Ramos (cell line): Measurements from ENCODE around the gene TMPRSS11A.

Experiments
- in situ Hi-C: fragments of 300-500 bp; cut with MboI; formaldehyde crosslinking; loops from one replicate; pipeline ENCODE4 v1.14.3; 2022; ENCODE audit warnings: low sequenced_read_pairs; ENCODE audit not compliant: unreplicated experiment

The TMPRSS11A gene, protein sequence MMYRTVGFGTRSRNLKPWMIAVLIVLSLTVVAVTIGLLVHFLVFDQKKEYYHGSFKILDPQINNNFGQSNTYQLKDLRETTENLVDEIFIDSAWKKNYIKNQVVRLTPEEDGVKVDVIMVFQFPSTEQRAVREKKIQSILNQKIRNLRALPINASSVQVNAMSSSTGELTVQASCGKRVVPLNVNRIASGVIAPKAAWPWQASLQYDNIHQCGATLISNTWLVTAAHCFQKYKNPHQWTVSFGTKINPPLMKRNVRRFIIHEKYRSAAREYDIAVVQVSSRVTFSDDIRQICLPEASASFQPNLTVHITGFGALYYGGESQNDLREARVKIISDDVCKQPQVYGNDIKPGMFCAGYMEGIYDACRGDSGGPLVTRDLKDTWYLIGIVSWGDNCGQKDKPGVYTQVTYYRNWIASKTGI

DNA sequence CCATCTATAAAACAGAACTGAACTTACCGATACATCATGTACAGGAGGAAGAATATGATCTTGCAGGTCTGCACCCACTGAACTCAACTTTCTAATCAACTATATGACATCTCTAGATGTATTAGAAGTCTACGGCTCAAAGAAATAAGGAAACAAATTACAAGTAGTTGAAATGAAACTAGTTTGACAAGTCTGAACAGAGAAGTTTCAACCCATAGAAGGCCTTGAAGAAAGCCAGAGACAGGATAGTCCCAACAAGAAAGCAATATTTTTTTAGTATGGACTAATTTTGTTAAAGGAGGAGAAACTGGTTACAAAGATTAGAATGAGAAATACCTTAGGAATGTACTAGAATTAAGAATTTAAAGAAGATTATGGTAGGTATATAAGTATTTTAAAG, at the start of gene TMPRSS11A:
Gene TMPRSS11A, minus strand, starts transcription at position 138 of the 400 bp plus-strand sequence. Its CDS starts 100 bp downstream, at position 38.
- in situ Hi-C loops = no loop called here

DNA sequence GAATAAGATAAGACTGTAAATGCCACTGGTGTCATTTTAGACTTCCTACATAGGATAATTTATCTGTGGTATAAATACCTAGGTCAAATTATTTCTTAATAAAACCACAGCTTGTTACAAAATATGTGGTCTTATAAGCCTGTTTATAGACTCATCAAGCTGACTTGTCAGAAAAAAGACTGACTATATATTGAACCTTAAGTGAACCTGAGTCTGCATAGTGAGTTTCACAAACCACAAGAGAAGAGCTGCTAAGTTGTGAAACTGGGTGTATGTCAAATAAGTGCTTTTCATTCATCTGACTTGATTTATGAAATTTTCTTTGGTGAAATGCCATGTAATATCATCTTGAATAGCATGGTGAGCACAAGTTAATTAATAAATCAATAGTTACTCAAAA, 48.4 kb upstream of the TMPRSS11A start:
- in situ Hi-C loops = no loop called here

DNA sequence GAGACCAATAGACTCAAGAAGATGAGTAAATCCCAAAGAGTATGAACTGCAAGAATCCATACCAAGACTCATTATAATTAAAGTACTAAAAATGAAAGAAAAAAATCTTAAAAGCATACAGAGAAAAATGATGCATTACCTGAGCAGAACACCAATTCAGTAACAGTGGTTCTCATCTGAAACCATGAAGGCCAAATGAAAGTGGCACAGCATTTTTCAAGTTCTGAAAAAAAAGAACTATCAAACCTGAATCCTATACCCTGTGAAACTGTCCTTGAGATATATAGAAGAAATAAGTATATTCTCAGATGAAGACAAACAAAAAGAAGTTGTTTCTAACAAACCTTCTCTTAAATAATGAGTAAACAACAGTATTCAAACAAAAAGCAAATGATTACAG, 39.6 kb upstream of the TMPRSS11A start:
- in situ Hi-C loops = no loop called here

DNA sequence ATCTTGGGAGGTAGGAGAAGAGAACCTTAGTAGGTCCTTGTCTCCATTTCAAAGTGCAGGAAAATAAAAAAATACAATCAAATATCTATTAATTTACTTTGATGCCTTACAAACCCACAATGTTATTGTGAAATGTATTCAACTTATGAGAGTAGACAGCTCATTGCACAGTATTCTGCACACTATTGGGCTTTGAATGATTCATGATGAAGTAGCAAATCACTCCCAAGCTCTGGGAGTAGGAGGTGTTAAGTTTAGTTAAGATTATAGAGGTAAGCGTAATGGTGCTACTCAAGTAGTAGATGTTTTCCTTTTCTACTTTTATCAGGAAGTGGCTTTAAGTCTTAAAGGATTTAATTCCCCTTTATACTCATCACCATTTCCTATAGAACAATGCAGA, 32.8 kb upstream of the TMPRSS11A start:
- in situ Hi-C loops = no loop called here

DNA sequence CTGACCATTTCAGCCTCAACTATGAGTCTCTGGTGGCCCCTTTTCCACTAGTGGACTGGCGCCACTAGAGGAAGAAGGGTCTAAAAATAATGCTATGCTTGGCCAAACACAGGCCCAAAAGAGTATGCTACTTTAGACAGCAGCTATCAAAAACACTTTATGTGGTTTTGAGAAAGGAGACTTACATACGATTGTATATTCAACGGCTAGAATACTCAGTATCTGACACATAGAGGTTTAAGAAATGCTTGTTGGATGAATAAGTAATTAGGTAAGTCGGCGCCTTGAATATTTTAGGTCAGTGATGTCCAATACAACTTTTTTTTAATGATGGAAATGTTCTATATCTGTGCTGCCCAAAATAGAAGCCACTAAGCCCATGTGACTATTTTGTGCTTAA, 25.7 kb upstream of the TMPRSS11A start:
- in situ Hi-C loops = no loop called here

DNA sequence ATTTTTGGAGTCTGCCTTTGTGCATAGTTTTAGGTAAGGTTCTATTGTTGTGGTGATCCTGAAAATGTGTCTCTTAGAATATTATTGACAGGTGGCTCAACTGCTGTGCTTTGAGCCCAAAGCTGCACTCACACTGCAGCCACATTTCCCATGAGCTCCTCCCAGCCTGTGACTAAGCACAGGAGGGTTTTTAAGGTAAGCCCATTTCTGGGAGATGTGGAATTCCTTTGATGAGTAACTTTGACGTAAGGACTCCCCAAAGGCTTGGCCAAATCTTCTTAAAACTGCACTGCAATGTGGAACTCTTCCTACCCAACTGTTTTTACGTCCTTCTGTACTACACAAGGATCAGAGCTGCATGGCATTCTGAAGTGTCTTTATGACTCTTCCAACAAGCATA, 20.0 kb upstream of the TMPRSS11A start:
- in situ Hi-C loops = no loop called here

DNA sequence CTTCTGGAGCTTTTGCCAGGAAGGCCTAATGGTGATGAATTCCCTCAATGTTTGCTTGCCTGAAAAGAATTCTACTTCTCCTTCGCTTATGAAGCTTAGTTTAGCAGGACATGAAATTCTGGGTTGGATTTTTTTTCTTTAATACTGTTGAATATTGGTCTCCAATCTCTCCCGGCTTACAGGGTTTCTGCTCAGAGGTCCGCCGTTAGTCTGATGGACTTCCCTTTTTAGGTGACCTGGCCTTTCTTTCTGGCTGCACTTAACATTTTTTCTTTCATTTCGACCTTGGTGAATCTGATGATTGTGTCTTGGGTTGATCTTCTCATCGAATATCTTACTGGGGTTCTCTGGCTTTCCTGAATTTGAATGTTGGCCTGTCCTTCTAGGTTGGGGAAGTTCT, 17.2 kb upstream of the TMPRSS11A start:
- in situ Hi-C loops = no loop called here

DNA sequence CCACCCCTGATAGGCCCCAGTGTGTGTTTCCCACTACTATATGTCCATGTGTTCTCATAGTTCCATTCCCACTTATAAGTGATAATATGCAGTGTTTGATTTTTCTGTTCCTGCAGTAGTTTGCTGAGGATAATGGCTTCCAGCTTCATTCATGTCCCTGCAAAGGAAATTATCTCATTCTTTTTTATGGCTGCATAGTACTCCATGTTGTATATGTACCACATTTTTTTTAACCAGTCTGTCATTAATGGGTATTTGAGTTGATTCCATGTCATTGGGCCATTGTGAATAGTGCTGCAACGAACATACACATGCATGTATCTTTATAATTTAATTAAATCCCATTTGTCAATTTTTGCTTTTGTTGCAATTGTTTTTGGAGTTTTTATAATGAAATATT, 10.3 kb upstream of the TMPRSS11A start:
- in situ Hi-C loops = no loop called here

DNA sequence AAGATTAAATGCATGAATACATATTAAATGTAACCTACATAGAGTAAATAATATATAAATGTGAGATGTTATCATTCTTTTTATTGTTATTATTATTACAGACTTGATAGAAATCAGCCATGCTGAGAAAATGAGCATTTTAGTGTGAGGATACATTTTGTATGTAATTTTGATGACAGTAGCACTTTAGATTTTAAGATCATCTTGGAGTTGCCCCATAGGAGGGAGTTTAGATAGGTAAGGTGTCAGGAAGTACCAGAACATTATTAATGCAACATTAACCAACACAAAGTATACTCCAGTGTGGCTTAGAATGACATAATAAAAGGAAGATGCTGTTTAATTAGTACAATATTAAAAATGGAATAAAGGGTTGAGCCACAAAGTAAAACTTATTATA, 8.4 kb downstream of the TMPRSS11A start:
- in situ Hi-C loops = no loop called here

DNA sequence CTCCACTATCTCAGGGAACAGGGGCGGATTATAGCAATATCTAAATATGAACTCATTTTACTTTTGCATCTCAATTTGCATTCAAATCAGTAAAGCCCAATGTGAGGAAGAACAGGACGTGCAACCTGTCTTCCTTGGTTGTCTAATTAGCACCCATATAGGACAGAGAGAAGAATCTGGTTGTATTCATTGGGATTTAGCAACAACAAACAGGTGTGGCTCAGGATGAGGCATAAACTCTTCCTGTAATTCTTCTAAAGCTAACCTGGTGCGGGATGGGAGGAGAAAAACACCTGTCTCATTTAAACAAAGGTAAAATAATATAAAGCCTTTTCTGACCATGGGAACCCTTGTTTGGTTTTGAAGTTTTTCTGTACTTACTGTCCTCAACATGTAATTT, 22.2 kb downstream of the TMPRSS11A start:
- in situ Hi-C loops = no loop called here

DNA sequence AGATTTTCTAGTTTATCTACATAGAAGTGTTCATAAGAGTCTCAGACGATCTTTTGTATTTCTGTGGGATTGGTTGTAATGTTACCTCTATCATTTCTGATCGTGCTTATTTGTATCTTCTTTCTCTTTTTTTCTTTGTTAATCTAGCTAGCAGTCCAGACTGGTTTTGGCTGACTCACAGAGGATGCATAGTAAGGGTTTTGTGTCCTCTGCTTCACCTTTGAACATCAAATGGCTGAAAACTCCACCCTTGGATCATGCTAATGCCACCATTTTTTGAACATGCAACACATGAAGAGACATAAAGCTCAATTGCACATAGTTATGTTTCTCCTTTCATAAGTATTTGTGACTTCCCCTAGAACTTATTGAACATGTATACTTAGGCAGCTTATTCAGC, 22.8 kb downstream of the TMPRSS11A start:
- in situ Hi-C loops = no loop called here

DNA sequence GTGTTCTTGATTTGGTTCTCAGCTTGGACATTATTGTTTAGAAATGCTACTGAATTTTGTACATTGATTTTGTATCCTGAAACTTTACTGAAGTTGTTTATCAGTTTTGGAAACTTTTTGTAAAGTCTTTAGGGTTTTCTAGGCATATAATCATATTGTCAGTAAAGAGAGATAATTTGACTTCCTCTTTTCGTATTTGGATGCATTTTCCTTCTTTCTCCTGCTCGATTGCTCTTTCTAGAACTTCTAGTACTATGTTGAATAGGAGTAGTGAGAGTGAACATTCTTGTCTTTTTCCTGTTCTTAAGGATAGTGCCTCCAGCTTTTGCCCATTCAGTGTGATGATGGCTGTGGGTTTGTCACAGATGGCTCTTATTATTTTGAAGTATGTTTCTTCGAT, 24.1 kb downstream of the TMPRSS11A start:
- in situ Hi-C loops = no loop called here

DNA sequence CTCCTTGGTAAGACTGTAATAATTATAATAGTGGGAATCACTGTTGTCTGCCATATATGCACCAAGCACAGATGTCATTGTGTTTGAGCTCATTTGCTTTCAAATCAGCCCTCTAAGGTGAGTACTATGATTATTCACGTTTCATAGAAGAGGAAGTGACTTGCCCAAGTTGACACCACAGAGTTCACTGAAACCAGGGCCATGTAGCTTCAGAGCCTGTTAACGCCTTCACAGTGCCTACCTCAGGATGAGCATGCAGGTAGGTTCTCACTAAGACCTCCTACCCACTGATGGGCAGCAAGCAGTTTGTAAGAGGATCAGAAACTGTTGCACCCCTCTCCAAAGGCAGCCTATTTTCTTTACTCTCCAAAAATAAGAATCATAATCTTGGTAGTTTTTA, 27.4 kb downstream of the TMPRSS11A start:
- in situ Hi-C loops = no loop called here

DNA sequence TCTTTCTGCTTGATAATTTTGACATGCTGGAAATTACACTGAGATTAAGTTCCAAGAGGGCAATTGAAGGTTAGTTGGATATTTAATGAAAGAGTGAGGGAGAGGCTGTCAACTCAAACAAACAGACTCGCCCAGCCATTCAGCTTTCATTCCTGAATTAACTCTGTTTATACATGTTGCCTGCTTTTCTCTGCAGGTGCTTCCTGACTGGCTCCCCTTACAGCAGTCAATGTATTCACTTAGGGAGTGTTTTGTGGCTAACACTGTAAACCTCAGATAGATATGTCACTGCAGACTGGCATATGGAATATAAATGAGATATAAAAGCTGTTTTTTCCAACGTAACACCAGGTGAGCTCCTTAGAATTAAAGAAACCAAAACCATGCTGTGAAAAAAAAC, 28.7 kb downstream of the TMPRSS11A start:
- in situ Hi-C loops = no loop called here

DNA sequence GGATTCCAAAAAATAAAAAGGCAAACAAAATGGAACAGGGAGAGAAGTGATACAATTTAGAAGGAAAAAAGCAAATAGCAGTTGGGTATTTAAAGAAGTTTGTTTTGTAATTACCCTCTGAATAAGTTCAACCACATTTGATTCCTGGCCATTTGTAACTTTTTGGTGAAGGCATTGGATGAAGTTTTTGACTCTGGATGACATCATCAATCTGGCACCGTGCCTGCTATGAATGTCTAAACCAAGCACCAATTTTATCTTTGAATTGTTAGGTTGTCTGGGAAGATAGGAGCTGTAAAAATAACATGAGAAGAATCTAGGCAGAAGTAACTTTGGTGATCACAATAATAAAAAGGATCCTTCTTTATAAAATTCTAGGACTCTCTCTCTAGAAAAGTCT, 29.5 kb downstream of the TMPRSS11A start:
- in situ Hi-C loops = no loop called here

DNA sequence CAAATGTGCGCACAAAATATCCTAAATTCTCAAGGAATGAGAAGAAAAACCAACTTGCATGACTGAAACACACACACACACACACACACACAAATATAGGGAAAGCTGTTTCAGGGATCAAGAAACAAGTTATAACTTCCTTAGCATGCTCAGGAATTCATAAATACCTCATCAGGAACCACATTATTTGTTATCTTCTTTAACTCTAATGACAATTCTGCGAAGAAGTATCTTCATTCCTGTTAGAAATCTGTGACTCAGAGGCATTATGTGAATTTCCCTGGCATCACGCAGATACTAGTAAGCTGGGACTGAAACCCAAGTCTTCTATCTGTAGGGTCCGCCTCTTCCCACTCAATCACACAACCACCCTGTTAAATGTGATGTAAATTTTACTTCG, 30.3 kb downstream of the TMPRSS11A start:
- in situ Hi-C loops = no loop called here

DNA sequence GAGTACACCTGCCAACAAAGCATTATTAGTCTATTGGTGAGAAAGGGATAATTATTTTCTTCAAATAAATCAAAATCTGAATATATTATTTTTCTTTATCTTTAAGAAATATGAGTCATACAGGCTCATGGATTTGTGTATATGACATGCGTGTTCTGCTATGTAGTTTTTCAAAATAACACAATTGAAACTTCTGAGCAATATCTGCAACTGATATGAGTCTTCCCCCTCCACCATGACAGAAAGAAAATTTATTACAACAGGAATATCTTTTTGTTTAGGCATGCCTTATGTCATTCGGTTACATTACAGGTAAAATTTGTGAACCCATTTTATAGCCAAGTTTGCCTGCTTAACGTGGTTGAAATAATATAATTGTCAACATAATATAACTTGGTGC, 32.0 kb downstream of the TMPRSS11A start:
- in situ Hi-C loops = no loop called here

DNA sequence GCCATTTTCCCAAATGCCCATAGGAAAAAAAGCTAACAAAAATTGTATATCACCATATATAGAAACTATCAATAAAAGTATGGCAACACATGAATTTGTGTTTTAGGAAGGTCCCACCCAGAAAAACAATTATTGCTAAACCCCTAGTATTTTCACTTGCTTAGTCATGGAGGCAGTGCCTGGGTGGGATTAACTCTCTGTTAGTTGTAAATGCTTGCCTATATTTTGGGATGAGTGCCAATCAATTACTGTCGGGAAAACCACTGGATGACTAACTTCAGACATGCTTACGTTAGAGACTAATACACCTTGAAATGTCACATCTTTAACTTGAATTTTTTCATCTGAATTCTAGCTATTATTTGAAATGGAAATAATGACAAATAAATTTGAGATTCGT, 33.9 kb downstream of the TMPRSS11A start:
- in situ Hi-C loops = no loop called here

DNA sequence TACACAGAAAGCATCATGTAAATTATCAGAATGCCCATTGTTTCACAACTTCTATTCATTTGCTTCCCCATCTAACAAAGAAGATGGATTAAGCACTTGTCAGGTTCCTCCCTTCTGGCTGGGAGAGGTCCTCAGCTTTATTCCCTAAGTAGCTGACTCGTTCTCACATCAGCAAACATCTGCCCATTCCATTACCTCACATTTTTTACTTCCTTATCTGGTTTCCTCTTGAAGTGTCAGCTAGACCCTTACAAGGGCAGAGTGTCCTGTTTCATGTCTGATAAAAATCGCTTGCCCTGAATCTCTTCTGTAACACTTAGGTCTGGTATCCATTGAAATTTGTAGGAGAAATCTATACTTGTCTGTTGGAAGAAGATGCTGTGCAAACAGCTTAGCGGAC, 34.7 kb downstream of the TMPRSS11A start:
- in situ Hi-C loops = no loop called here

DNA sequence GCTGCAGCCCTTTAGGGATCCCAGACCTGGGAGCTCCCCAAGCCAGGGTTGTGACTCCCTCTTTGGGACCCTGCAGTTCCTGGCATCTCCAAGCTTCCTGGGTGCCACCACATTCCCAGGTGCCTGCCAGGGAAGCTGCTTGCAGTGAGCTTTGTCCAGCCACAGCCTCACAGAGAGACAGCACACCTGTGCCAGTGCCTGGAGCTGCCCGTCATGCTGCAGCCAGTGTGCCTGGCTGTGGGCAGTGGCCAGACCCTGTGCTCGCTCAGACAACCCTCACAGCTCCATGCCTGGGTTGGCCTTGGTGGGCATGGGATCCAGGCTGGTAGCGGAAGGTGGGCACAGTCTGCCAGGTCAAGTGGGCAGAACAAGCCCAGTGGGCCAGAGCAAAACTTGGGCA, 36.0 kb downstream of the TMPRSS11A start:
- in situ Hi-C loops = no loop called here

DNA sequence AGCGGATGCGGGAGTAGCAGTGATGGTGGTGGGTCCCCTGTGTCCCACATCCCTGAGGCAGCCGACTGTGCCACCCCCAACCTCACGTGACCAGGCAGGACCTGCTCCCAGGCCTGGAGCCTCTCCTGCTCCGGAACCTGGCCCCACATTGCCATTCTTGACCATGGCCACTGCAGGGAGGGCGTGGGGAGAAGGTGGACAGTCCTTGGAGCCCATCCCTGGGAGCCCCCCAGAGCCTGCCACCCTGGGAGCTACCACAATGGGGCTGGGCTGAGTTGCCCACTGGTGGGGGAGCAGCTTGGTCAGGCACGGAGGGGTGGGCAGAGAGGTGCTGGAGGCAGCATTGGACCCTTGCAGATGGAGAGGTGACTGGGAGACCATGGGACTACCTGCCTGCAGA, 36.8 kb downstream of the TMPRSS11A start:
- in situ Hi-C loops = no loop called here

DNA sequence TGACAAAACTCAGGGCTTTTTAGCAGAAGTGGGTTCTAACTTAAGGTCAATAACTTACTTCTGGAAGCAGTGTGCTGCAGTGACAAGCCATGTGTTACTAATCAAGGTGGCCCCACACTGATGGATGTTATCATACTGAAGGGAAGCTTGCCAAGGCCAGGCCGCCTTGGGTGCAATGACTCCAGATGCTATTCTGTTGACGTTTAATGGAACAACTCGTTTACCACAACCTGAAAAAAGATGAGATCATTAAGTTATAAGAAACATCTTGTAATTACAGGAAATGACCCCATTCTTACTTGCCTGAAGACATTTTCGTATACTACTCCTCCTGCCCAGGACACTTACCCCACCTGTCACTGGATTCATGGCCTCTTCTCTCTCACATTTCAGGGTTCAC, 40.6 kb downstream of the TMPRSS11A start:
- in situ Hi-C loops = no loop called here
